ENCODE measurements around the gene BBS1. TPM values are rescaled to one million over a fixed set of nuclear protein-coding genes. Genes with fewer than 3 reads are reported as not detected.
"Not testable (repeated sequence)": the region's sequence is repeated elsewhere in the genome, so short reads cannot be mapped to it uniquely, and the experiment has no call there.

The BBS1 gene
- polyA plus RNA-seq, 3 donors: 59.1 to 67.6 (median 67.0) TPM

DNA sequence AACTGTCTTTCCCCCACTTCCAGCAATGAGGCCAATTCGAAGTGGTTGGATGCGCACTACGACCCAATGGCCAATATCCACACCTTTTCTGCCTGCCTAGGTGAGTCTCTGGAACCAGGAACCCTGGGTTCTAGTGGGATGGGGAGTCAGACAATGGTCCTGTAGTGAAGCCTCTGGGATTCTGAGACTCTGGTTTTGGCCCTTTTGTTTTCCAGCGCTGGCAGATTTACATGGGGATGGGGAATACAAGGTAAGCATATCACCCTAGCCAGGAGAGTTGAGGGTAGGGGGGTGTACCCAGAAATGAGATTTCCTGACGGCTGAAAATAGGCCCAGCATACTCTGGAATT, 530 bp downstream of the BBS1 start:
- no peak for DNase-seq (ENCODE audit: low read depth in 3 of 3, low spot score in 2 of 3)

- DNase-seq (ENCODE audit: low read depth in 3 of 3, low spot score in 2 of 3): no peak
Measured at GRCh38 chr11:66523611-66524010, 13.2 kb downstream of the BBS1 start.

- no peak for DNase-seq (ENCODE audit: low read depth in 3 of 3, low spot score in 2 of 3)
Measured at GRCh38 chr11:66524304-66525040, 14.0 kb downstream of the BBS1 start.

- DNase-seq (ENCODE audit: low read depth in 3 of 3, low spot score in 2 of 3): no peak
Measured at GRCh38 chr11:66529069-66529468, 18.6 kb downstream of the BBS1 start.

- DNase-seq (ENCODE audit: low read depth in 3 of 3, low spot score in 2 of 3): no peak
Measured at GRCh38 chr11:66529655-66530054, 19.2 kb downstream of the BBS1 start.

DNA sequence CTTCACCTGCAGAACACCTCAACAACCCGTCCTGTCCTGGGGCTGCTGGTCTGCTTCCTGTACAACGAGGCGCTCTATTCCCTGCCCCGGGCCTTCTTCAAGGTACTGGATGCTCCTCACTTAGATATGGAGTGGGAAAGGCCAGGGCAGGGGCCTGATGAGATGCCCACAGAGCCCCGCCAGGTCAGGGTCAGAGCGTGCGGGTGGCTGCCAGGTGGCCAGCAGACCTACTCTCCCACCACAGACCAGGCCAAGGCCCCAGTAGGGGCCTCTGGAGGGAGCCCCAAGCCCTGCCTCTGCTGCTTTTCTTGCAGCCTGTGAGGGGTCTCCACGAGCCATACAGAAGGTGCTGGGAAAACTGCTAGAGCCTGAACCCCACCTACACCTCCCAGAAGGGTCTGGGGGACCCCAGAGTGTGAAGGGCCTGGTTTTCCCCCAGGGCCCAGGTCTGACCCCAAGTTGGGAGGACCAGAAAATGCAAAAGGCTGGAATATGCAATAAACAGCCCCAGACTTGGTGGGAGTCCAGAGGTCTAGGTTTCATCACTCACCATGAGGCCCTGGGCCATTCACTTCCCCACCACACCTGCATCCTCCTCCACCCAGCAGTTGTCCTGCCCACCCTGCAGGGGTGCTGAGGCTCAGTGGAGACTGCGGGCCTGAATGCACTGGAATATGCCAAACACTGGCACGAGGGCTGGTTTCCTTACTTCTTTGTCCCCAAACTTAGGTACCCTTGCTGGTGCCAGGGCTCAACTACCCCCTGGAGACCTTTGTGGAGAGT, 20.7 kb downstream of the BBS1 start:
- DNase-seq (ENCODE audit: low read depth in 3 of 3, low spot score in 2 of 3): no peak

- DNase-seq (ENCODE audit: low read depth in 3 of 3, low spot score in 2 of 3): no peak
Measured at GRCh38 chr11:66531841-66532240, 21.4 kb downstream of the BBS1 start.

DNA sequence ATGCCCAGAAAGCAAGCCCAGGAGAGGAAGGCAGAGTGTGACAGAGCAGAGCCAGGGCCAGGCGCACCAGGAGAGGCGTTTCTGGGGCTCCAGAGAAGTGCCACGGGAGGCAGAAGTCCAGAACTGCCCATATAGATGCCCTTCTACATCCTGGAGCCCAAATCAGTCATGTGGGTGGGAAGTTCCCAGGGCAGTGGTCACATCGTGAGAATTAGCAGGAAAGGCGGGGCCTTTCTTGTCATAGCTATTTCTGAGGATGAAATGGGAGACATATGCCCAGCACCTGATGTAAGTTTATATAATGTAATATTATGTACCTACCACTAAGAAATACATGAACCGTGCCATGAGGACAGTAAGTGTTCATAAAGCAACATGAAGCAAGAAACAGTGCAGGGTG, 22.3 kb downstream of the BBS1 start:
- no peak for DNase-seq (ENCODE audit: low read depth in 3 of 3, low spot score in 2 of 3)

DNA sequence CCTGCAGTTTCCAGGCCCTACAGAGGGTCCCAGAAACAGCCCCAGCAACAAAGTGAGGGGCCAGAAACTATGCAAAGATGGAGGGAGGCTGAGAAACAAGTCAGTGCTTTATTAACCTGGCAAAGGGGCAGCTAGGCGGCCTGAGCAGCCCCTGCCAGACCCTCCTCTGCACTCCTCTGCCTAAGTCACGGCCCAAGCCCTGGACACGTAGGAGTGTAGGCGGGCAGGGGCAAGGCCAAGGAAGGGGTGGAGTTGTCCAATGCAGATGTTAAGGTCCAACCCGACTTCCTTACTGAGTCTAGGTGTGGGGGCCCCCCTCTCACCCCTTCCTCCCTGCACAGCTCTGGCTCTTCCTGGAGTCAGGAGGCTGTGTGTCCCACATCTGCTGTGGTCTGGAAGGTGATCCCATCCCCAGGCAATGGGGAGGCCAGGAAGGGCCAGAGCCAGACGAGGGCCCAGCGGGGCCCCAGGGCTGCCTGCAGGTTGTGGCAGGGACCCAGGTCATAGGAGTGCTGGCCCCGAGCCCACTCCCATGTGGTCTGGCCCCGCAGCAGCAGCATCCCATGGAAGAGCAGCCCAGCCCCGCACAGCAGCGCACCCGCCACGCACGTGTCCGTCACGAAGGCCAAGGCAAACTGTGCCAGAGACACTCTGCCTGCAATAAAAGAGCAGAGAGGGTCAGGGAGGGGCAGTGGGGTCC, 28.9 kb downstream of the BBS1 start:
- no peak for DNase-seq (ENCODE audit: low read depth in 3 of 3, low spot score in 2 of 3)

- DNase-seq (ENCODE audit: low read depth in 3 of 3, low spot score in 2 of 3): no peak
Measured at GRCh38 chr11:66539870-66540213, 29.4 kb downstream of the BBS1 start.

GRCh38 chr11:66540598-66540997, 30.2 kb downstream of the BBS1 start:
- DNase-seq (ENCODE audit: low read depth in 3 of 3, low spot score in 2 of 3): not testable (repeated sequence)

DNA sequence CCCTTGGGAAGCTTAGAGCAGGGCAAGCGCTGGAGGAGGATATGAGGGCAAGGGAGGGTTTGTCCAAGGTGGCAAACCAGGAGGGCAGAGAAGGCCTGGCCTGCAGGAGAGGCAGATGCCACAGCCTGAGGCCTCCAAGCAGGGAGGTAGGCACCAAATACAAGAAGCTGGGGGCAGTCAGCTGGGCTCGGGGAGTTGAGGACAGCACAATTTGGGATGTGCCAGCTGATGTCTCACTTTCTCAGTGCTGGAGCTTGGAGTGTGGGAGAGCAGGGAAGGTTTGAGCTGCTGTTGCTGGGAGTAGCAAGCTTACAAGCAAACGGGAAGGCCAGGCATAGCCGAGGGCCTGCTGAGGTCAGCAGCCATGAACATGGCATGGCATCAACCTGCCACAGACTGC, 31.5 kb downstream of the BBS1 start:
- no peak for DNase-seq (ENCODE audit: low read depth in 3 of 3, low spot score in 2 of 3)

- DNase-seq (ENCODE audit: low read depth in 3 of 3, low spot score in 2 of 3): no peak
Measured at GRCh38 chr11:66542362-66542761, 31.9 kb downstream of the BBS1 start.

DNA sequence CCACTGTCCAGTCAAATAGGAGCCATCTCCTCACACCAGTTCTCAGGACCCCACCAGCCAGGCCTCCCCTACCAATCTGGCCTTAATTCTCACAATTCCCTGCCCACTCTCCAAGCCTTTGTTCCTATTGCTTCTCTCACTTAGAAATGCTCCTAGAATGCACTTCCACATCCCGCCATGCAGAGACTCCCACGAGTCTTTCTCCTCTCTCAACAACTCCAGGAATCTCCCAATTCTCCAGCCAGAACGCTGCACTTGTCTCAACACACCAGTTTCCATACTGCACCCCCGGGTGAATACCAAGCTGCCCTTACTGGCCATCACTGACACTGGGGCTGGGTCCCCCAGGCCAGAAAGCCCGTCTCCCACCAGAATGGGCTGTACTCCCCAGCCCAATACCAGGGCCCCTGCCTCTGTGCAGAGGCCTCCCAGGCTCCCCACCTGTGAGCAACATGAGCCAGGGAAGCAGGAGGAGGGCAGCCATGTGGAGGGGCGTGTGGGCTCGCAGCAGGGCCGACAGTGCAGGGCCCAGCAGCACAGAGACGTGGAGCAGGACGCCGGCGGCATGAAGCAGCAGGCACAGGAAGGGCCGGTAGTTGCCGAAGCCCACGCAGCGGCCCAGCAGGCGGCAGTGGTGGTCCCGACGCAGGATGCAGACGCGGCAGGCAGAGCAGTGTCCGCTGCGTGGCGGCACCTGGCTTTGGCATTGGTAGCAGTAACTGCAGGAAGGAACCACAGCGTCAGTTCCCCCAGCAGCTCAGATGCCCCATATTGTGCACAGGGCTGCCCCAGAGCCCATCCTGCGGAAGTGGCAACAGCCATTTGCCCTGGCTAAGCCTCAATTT, 33.0 kb downstream of the BBS1 start:
- DNase-seq (ENCODE audit: low read depth in 3 of 3, low spot score in 2 of 3): no peak

DNA sequence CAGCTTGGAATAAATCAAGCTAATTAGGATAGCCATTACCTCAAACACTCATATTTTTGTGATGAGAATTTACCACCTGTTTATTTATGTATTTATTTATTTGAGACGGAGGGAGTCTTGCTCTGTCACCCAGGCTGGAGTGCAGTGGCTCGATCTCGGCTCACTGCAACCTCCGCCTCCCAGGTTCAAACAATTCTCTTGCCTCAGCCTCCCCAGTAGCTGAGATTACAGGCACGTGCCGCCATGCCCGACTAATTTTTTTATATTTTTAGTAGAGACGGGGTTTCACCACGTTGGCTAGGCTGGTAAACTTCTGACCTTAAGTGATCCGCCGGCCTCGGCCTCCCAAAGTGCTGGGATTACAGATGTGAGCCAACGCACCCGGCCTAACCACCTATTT, 34.5 kb downstream of the BBS1 start:
- not testable (repeated sequence) for DNase-seq (ENCODE audit: low read depth in 3 of 3, low spot score in 2 of 3)

DNA sequence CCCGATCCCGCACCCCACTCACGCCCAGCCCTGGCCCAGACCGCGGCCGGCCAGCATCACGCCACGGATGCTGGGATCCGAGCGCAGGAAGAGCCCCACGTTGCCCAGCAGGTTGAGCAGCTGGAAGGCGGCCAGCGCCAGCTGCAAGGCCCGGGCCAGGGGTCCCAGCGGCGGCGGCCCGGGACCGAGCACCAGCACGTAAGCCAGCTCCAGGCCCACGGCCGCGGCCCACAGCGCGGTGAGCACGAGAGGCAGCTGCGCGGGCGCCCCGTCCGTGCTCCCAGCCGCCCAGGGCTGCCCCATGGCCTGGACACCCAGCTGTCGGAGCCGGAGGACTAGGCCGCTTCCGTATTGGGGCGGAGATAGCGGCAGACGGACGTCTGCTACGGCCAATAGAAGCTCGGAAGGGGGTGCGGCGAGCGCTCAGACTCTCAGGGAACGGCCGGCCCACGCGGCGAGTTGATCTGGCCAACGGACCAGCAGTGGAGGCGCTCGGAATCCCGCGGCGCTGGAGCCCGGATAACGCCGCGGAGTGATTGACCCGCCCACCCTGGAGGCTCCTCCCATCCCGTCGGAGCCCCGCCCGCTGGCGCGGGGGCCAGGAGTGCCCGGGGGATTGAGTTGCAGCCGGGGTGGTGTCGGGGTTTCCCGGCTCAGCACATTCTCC, 35.4 kb downstream of the BBS1 start, which contains the start of gene ZDHHC24:
Gene ZDHHC24, minus strand, starts transcription at position 348 of the 667 bp plus-strand sequence. Its CDS starts 45 bp downstream, at position 303.
- peak; percentile 73 to 85 (median 74) for DNase-seq (ENCODE audit: low read depth in 3 of 3, low spot score in 2 of 3)

- DNase-seq (ENCODE audit: low read depth in 3 of 3, low spot score in 2 of 3): no peak
Measured at GRCh38 chr11:66546368-66546965, 36.0 kb downstream of the BBS1 start, which contains the start of gene ACTN3. TSS of gene ACTN3 (plus strand) at chr11:66546903. CDS start at chr11:66546938, 35 bp downstream.

GRCh38 chr11:66546966-66547661, 36.7 kb downstream of the BBS1 start:
- DNase-seq (ENCODE audit: low read depth in 3 of 3, low spot score in 2 of 3): no peak

DNA sequence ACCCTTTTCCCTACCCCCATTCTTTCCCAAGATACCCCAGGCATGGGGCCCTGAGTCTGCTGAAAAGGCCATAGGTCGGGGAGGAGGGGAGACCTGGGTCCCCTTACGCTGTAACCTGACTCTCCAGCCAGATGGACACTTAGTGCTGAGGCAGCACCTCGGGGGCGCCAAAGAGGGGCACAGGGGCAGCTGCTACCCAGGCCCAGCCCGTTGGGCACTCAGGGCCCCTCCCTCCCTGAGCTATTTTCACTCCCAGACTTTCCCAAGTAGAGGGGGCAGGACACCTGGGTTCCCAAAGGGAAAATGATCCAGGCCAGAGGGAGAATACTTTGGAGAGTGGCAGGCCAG, 37.2 kb downstream of the BBS1 start:
- DNase-seq (ENCODE audit: low read depth in 3 of 3, low spot score in 2 of 3): no peak
